HG02981 (cell line): ENCODE measurements around the gene ATP6V1F.

Experiments
- ATAC-seq: cut with Tn5 transposase; IDR thresholded peaks from one replicate; pipeline ENCODE4 v1.9.1; 2021; ENCODE audit warnings: mild to moderate bottlenecking, moderate library complexity; ENCODE audit not compliant: unreplicated experiment

The ATP6V1F gene

GRCh38 chr7:128835231-128835751 is 27.4 kb upstream of the ATP6V1F start:
- no peak for ATAC-seq

GRCh38 chr7:128835790-128836641 is 26.6 kb upstream of the ATP6V1F start:
- ATAC-seq, result no peak

- no peak for ATAC-seq
These were observed 25.8 kb upstream of the ATP6V1F start for GRCh38 chr7:128836729-128837348.

GRCh38 chr7:128837521-128837921 is 25.1 kb upstream of the ATP6V1F start:
- no peak for ATAC-seq

- ATAC-seq, result no peak
These were observed 24.4 kb upstream of the ATP6V1F start for GRCh38 chr7:128838109-128838779.

GRCh38 chr7:128838981-128839731 is 23.5 kb upstream of the ATP6V1F start:
- ATAC-seq, result no peak

GRCh38 chr7:128839751-128840177 is 22.9 kb upstream of the ATP6V1F start:
- ATAC-seq, result no peak

GRCh38 chr7:128840326-128841170 is 22.1 kb upstream of the ATP6V1F start:
- ATAC-seq, result no peak

- no peak for ATAC-seq
These were observed 21.4 kb upstream of the ATP6V1F start for GRCh38 chr7:128841171-128841690.

GRCh38 chr7:128841921-128842673 is 20.6 kb upstream of the ATP6V1F start:
- no peak for ATAC-seq

- ATAC-seq, result no peak
These were observed 19.7 kb upstream of the ATP6V1F start for GRCh38 chr7:128842674-128843641.

GRCh38 chr7:128843938-128844621 is 18.6 kb upstream of the ATP6V1F start:
- no peak for ATAC-seq

- ATAC-seq, result no peak
These were observed 17.8 kb upstream of the ATP6V1F start for GRCh38 chr7:128844777-128845311.

GRCh38 chr7:128845475-128845874 is 17.2 kb upstream of the ATP6V1F start:
- ATAC-seq, result no peak

- ATAC-seq, result no peak
These were observed 16.7 kb upstream of the ATP6V1F start for GRCh38 chr7:128845987-128846386.

GRCh38 chr7:128846781-128847444 is 15.7 kb upstream of the ATP6V1F start:
- no peak for ATAC-seq
